GM12892 (cell line): ENCODE measurements around the gene AKAP13.

Experiments
- POLR2A ChIP-seq: IDR thresholded peaks from 2 replicates; pipeline ENCODE4 v1.6.1; 2011; ENCODE audit warnings: low read depth, low read length, control low read depth
- POLR2AphosphoS5 ChIP-seq: IDR thresholded peaks from 2 replicates; pipeline ENCODE4 v1.6.1; 2011; ENCODE audit warnings: low read depth, low read length, control low read depth
- TAF1 ChIP-seq: IDR thresholded peaks from 2 replicates; pipeline ENCODE4 v1.6.1; 2011; ENCODE audit warnings: low read depth, mild to moderate bottlenecking, control low read depth, low read length, borderline replicate concordance

DNA sequence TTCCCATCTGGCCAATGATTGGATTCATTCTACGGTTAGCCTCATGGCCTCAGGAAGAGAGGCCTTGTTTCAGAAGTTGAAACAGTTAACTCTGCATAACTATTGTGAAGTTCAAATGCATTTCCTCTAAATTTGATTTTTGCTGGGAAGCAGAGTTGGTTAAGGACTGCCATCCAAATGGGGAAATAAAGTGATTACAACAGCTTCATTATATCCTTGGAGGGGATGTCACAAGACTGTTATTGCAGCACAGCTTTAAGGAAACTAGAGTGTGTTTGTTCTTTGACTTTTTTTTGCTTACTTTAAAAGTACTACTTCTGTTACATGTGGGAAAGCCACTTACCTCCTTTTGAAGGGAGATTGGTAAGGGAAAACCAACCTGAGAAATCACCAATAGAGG lies 164.8 kb downstream of the AKAP13 start:
- TF ChIP-seq POLR2A: no peak
- TF ChIP-seq POLR2AphosphoS5: no peak
- TF ChIP-seq TAF1: no peak
